Neuron (in vitro differentiated cells): ENCODE data around the gene TIMM50.

Experiments
- H2AFZ ChIP-seq: one replicate; pipeline ENCODE4 v1.6.1; 2013; ENCODE audit warnings: low read depth, mild to moderate bottlenecking, inconsistent platforms, low read length, moderate library complexity
- H3K27me3 ChIP-seq: one replicate; pipeline ENCODE4 v1.6.1; 2013; ENCODE audit warnings: low read length; ENCODE audit not compliant: insufficient read depth
- H3K36me3 ChIP-seq: one replicate; pipeline ENCODE4 v1.6.1; 2013; ENCODE audit warnings: low read length; ENCODE audit not compliant: insufficient read depth
- H3K4me1 ChIP-seq: one replicate; pipeline ENCODE4 v1.6.1; 2013; ENCODE audit warnings: low read length; ENCODE audit not compliant: insufficient read depth
- H3K4me3 ChIP-seq: 2 replicates; pipeline ENCODE4 v1.5.1; 2013; ENCODE audit warnings: mild to moderate bottlenecking, low read length, moderate library complexity
- H3K9me3 ChIP-seq: one replicate; pipeline ENCODE4 v1.6.1; 2013; ENCODE audit warnings: low read length

The TIMM50 gene

GRCh38 chr19:39515551-39516191 lies 35.0 kb downstream of the TIMM50 start:
- peaks cover 3% of the 10 kb centered on the region for H3K27me3 ChIP-seq
- peaks cover 5% of the 10 kb centered on the region for H3K4me1 ChIP-seq
- H2AFZ ChIP-seq = peak overlapping the region; percentile 93
- no peaks in the 10 kb centered on the region for H3K9me3 ChIP-seq
- no peaks in the 10 kb centered on the region for H3K36me3 ChIP-seq
- peak overlapping the region; percentile 73 for H3K4me3 ChIP-seq

GRCh38 chr19:39516270-39516669 lies 35.6 kb downstream of the TIMM50 start:
- Histone ChIP-seq H3K9me3 (no peaks in the 10 kb centered on the region), H3K27me3 (peaks cover 3% of the 10 kb centered on the region), H3K4me1 (peaks cover 5% of the 10 kb centered on the region), H3K36me3 (no peaks in the 10 kb centered on the region), H3K4me3 (peak overlapping the region; percentile 73), H2AFZ (peak overlapping the region; percentile 93)

- Histone ChIP-seq H3K9me3 (no peaks in the 10 kb centered on the region), H3K4me1 (peaks cover 5% of the 10 kb centered on the region), H3K4me3 (no peak overlapping the region), H3K36me3 (no peaks in the 10 kb centered on the region), H2AFZ (no peak overlapping the region), H3K27me3 (peaks cover 3% of the 10 kb centered on the region)
Measured at GRCh38 chr19:39517432-39517831, 36.8 kb downstream of the TIMM50 start.

- peaks cover 5% of the 10 kb centered on the region for H3K4me1 ChIP-seq
- H3K9me3 ChIP-seq = no peaks in the 10 kb centered on the region
- H2AFZ ChIP-seq = no peak overlapping the region
- no peak overlapping the region for H3K4me3 ChIP-seq
- H3K36me3 ChIP-seq = no peaks in the 10 kb centered on the region
- peaks cover 3% of the 10 kb centered on the region for H3K27me3 ChIP-seq
Measured at GRCh38 chr19:39518458-39518857, 37.8 kb downstream of the TIMM50 start.

- no peaks in the 10 kb centered on the region for H3K36me3 ChIP-seq
- no peaks in the 10 kb centered on the region for H3K9me3 ChIP-seq
- peaks cover 3% of the 10 kb centered on the region for H3K27me3 ChIP-seq
- peaks cover 5% of the 10 kb centered on the region for H3K4me1 ChIP-seq
- no peak overlapping the region for H3K4me3 ChIP-seq
- H2AFZ ChIP-seq = no peak overlapping the region
Measured at GRCh38 chr19:39518975-39519374, 38.3 kb downstream of the TIMM50 start.

GRCh38 chr19:39520541-39521484 lies 40.2 kb downstream of the TIMM50 start:
- no peaks in the 10 kb centered on the region for H3K4me1 ChIP-seq
- H3K36me3 ChIP-seq = no peaks in the 10 kb centered on the region
- H3K9me3 ChIP-seq = no peaks in the 10 kb centered on the region
- H3K4me3 ChIP-seq = no peak overlapping the region
- H3K27me3 ChIP-seq = no peaks in the 10 kb centered on the region
- no peak overlapping the region for H2AFZ ChIP-seq

GRCh38 chr19:39524495-39524894 lies 43.9 kb downstream of the TIMM50 start:
- no peak overlapping the region for H3K4me3 ChIP-seq
- no peak overlapping the region for H2AFZ ChIP-seq
- no peaks in the 10 kb centered on the region for H3K9me3 ChIP-seq
- H3K36me3 ChIP-seq = peaks cover 4% of the 10 kb centered on the region
- H3K27me3 ChIP-seq = no peaks in the 10 kb centered on the region
- no peaks in the 10 kb centered on the region for H3K4me1 ChIP-seq

GRCh38 chr19:39525205-39525604 lies 44.6 kb downstream of the TIMM50 start:
- Histone ChIP-seq H3K9me3 (no peaks in the 10 kb centered on the region), H3K4me3 (no peak overlapping the region), H2AFZ (no peak overlapping the region), H3K4me1 (no peaks in the 10 kb centered on the region), H3K27me3 (no peaks in the 10 kb centered on the region), H3K36me3 (peaks cover 9% of the 10 kb centered on the region)

- H3K27me3 ChIP-seq = no peaks in the 10 kb centered on the region
- H3K36me3 ChIP-seq = peaks cover 9% of the 10 kb centered on the region
- H3K4me3 ChIP-seq = peak overlapping the region; percentile 70
- H3K4me1 ChIP-seq = peaks cover 9% of the 10 kb centered on the region
- no peak overlapping the region for H2AFZ ChIP-seq
- no peaks in the 10 kb centered on the region for H3K9me3 ChIP-seq
Measured at GRCh38 chr19:39531834-39532232, 51.2 kb downstream of the TIMM50 start.

GRCh38 chr19:39532233-39533002 lies 51.8 kb downstream of the TIMM50 start, which contains the start of gene EID2B:
Gene EID2B (minus strand): TSS chr19:39532852. CDS start chr19:39532802, 50 bp downstream.
- Histone ChIP-seq H3K27me3 (no peaks in the 10 kb centered on the region), H3K4me3 (peak within 1 kb of the TSS; percentile 70), H3K9me3 (no peaks in the 10 kb centered on the region), H3K36me3 (peaks cover 8% of the 10 kb centered on the region), H3K4me1 (peaks cover 9% of the 10 kb centered on the region), H2AFZ (no peak within 1 kb of the TSS)

GRCh38 chr19:39533003-39533512 lies 52.4 kb downstream of the TIMM50 start:
- Histone ChIP-seq H3K27me3 (no peaks in the 10 kb centered on the region), H3K36me3 (peaks cover 7% of the 10 kb centered on the region), H3K9me3 (no peaks in the 10 kb centered on the region), H3K4me1 (peaks cover 10% of the 10 kb centered on the region), H2AFZ (no peak overlapping the region), H3K4me3 (no peak overlapping the region)

GRCh38 chr19:39533791-39534190 lies 53.2 kb downstream of the TIMM50 start:
- no peak overlapping the region for H3K4me3 ChIP-seq
- H3K9me3 ChIP-seq = no peaks in the 10 kb centered on the region
- no peak overlapping the region for H2AFZ ChIP-seq
- H3K4me1 ChIP-seq = peaks cover 18% of the 10 kb centered on the region
- peaks cover 7% of the 10 kb centered on the region for H3K36me3 ChIP-seq
- no peaks in the 10 kb centered on the region for H3K27me3 ChIP-seq
